HepG2 (cell line): ENCODE measurements around the gene BFAR. TPM values are rescaled to one million over a fixed set of nuclear protein-coding genes. Genes with fewer than 3 reads are reported as not detected.

ENCODE experiments used
- ATAC-seq: fragments of 200-7000 bp; cut with Tn5 transposase; 3 replicates; pipeline ENCODE4 v1.9.1; 2020; ENCODE audit warnings: mild to moderate bottlenecking, moderate library complexity
- BruUV-seq: library from RNA; stranded (reverse); fragments of 400-500 nt; replicated peaks from 2 replicates; lab custom pipeline; 2021; lab: Mats Ljungman, UMichigan
- CTCF ChIA-PET: fragments of 300-600 bp; formaldehyde crosslinking; extraction: SDS; loops from one replicate; lab custom pipeline; 2021; ENCODE audit warnings: low total read pairs, inconsistent platforms, low intra/inter-chr PET ratio; lab: Yijun Ruan, JAX
- POLR2A ChIA-PET: fragments of 350-600 bp; sonication (Branson Sonifier 250); formaldehyde crosslinking; loops from one replicate; lab custom pipeline; 2020; ENCODE audit warnings: antibody characterized with exemption, inconsistent platforms; lab: Yijun Ruan, JAX
- DNase-seq: peaks from one replicate; pipeline ENCODE4 v3.0.0-alpha.2; 2015; ENCODE audit warnings: low spot score
- FAIRE-seq: peaks from 3 replicates; lab custom pipeline; 2011; peaks lifted over from hg19 to GRCh38; lab: Jason Lieb, UNC
- H2AFZ ChIP-seq: one replicate; pipeline ENCODE4 v1.6.1; 2011; ENCODE audit warnings: low read length, inconsistent platforms
- H3K27ac ChIP-seq: fragments of 300-600 bp; 3 replicates; pipeline ENCODE4 v1.8.0; 2011; ENCODE audit warnings: mixed run types, mild to moderate bottlenecking, mixed read lengths, low read length, inconsistent platforms; ENCODE audit not compliant: insufficient read depth; ENCODE audit errors: extremely low read length
- H3K27me3 ChIP-seq, 2 experiments: fragments of 200-600 bp in 1 of 2; 2 replicates in 1 of 2; 3 replicates in 1 of 2; pipeline versions ENCODE4 v1.6.0 to v1.8.0; 2011; ENCODE audit warnings: low read length in 2 of 2, mild to moderate bottlenecking in 2 of 2, moderate library complexity in 2 of 2, inconsistent platforms in 1 of 2; ENCODE audit not compliant: insufficient read depth in 2 of 2, control insufficient read depth in 1 of 2
- H3K36me3 ChIP-seq, 2 experiments: fragments of 200-600 bp in 1 of 2; replicated peaks in 1 of 2; 2 replicates in 1 of 2; 3 replicates in 1 of 2; pipeline versions ENCODE4 v1.5.1 to v1.8.0; 2011; ENCODE audit warnings: low read length in 2 of 2, inconsistent platforms in 1 of 2; ENCODE audit not compliant: insufficient read depth in 2 of 2, control insufficient read depth in 1 of 2
- H3K4me1 ChIP-seq: 2 replicates; pipeline ENCODE4 v1.5.1; 2012; ENCODE audit warnings: low read length, inconsistent platforms; ENCODE audit not compliant: insufficient read depth
- H3K4me2 ChIP-seq: 2 replicates; pipeline ENCODE4 v1.6.0; 2011; ENCODE audit warnings: low read depth, low read length, inconsistent platforms
- H3K4me3 ChIP-seq, 3 experiments: fragments of 200-600 bp in 1 of 3; sonication (generic), shearing (Covaris generic) in 1 of 3; replicated peaks in 1 of 3; 2 replicates each; pipeline ENCODE4 v1.5.1; 2011 to 2016; ENCODE audit warnings: low read length in 3 of 3, inconsistent platforms in 2 of 3, low read depth in 2 of 3, mild to moderate bottlenecking in 2 of 3, control low read depth in 1 of 3, mixed read lengths in 1 of 3; ENCODE audit not compliant: insufficient read depth in 1 of 3
- H3K79me2 ChIP-seq: one replicate; pipeline ENCODE4 v1.6.1; 2011; ENCODE audit warnings: low read length, inconsistent platforms; ENCODE audit not compliant: insufficient read depth
- H3K9ac ChIP-seq: 2 replicates; pipeline ENCODE4 v1.6.0; 2011; ENCODE audit warnings: mild to moderate bottlenecking, low read depth, low read length, inconsistent platforms; ENCODE audit not compliant: insufficient read depth
- H3K9me3 ChIP-seq: 2 replicates; pipeline ENCODE4 v1.5.1; 2012; ENCODE audit warnings: mild to moderate bottlenecking, low read length
- H4K20me1 ChIP-seq: 2 replicates; pipeline ENCODE4 v1.6.0; 2011; ENCODE audit warnings: inconsistent platforms, mild to moderate bottlenecking, low read length, moderate library complexity; ENCODE audit not compliant: insufficient read depth
- ATF6 ChIP-seq: sonication (generic); formaldehyde crosslinking; conservative IDR thresholded peaks from 2 replicates; pipeline ENCODE4 v1.4.0; 2020; ENCODE audit warnings: missing genetic modification reagents
- CEBPB ChIP-seq: IDR thresholded peaks from 2 replicates; pipeline ENCODE4 v1.6.1; 2011; ENCODE audit warnings: low read depth, low read length, improper control_type of control experiment, borderline replicate concordance
- FOSL2 ChIP-seq: sonication (generic); formaldehyde crosslinking; IDR thresholded peaks from 2 replicates; pipeline ENCODE4 v1.4.0; 2020; ENCODE audit warnings: missing genetic modification reagents
- PCBP1 ChIP-seq: fragments of 200-400 bp; formaldehyde crosslinking; IDR thresholded peaks from 2 replicates; pipeline ENCODE4 v1.6.1; 2017; ENCODE audit warnings: mild to moderate bottlenecking, low read depth, low read length, borderline replicate concordance
- SMYD3 ChIP-seq: sonication (generic); formaldehyde crosslinking; IDR thresholded peaks from 2 replicates; pipeline ENCODE4 v1.8.1; 2023; ENCODE audit warnings: mild to moderate bottlenecking, missing genetic modification reagents
- SOX5 ChIP-seq: IDR thresholded peaks from 2 replicates; pipeline ENCODE4 v1.6.1; 2016; ENCODE audit warnings: borderline replicate concordance
- ZSCAN29 ChIP-seq: sonication (generic); formaldehyde crosslinking; conservative IDR thresholded peaks from 2 replicates; pipeline ENCODE4 v1.4.0; 2020; ENCODE audit warnings: mild to moderate bottlenecking, missing genetic modification reagents
- WGBS: methylation state at CpG from one replicate; pipeline ENCODE4 v1.1.6; 2017; ENCODE audit warnings: low lambda C conversion rate; 5-methylcytosine and 5-hydroxymethylcytosine counted together
- in situ Hi-C: cut with HindIII; loops from 2 replicates; pipeline ENCODE4 v1.10.0; 2017; ENCODE audit warnings: low pct_unique_long_range_greater_than_20kb; ENCODE audit not compliant: extremely low pct_ligation_motif_present
- intact Hi-C: fragments of 100-400 bp; cut with micrococcal nuclease; formaldehyde crosslinking; loops from one replicate; pipeline ENCODE4 v1.10.0; 2022; ENCODE audit not compliant: unreplicated experiment
- polyA plus RNA-seq, 8 experiments: library from polyadenylated mRNA; depleted of rRNA in 3 of 8; stranded (reverse) in 7 of 8; unstranded in 1 of 8; fragments of >200 nt; fragmentation: Illumina TruSeq in 4 of 8; extraction: Trizol in 4 of 8; gene quantifications; 2 replicates each; pipeline versions ENCODE4 v1.2.1 to v1.2.3, GENCODE V29; 2011 to 2016; ENCODE audit warnings: low read depth in 4 of 8, missing spikeins in 1 of 8, mixed read lengths in 1 of 8; ENCODE audit not compliant: insufficient read depth in 1 of 8
- total RNA-seq, 5 experiments: library from RNA; depleted of rRNA; stranded (reverse); fragments of >200 nt; fragmentation: Illumina TruSeq; extraction: Trizol; gene quantifications; 2 replicates each; pipeline ENCODE4 v1.2.3, GENCODE V29; 2016; ENCODE audit warnings: low read depth in 1 of 5

BFAR gene
- total and polyA plus RNA-seq, 2 of the 13 experiments (the other 11 are each of a cell fraction or from before 2014, with no cell fraction given) = 96.9 to 120 TPM

GRCh38 chr16:14609716-14610115 lies 23.0 kb upstream of the BFAR start:
- DNase-seq (no peak), FAIRE-seq (no peak), ATAC-seq (no peak)
- ChIA-PET CTCF (no interaction called here), POLR2A (interaction anchor here (1.6 kb wide), 1 partner anchor 22 kb away, joined by 4 read pairs; no protein-coding TSS in a partner anchor)
- Histone ChIP-seq H3K27me3 (no peaks in the 10 kb centered on the region), H3K79me2 (no peaks in the 10 kb centered on the region), H3K27ac (no peak overlapping the region), H3K9ac (no peak overlapping the region), H3K4me1 (peaks cover 33% of the 10 kb centered on the region), H3K36me3 (peaks cover 33 to 74% of the 10 kb centered on the region in 2 experiments), H2AFZ (no peak overlapping the region), H3K4me2 (no peak overlapping the region), H4K20me1 (no peaks in the 10 kb centered on the region), H3K9me3 (no peaks in the 10 kb centered on the region), H3K4me3 (no peak overlapping the region)
- intact Hi-C loops = no loop called here
- WGBS = 96% methylated on average over 6 of the region's 6 CpGs
- BruUV-seq = no TSS peak
- TF ChIP-seq ATF6 (CRISPR knock-in tag) (no peak), SMYD3 (CRISPR knock-in tag) (0 out of 2 replicates have a peak, but pooled peaks have one; percentile 36), PCBP1 (no peak)
- in situ Hi-C loops = no loop called here

GRCh38 chr16:14611660-14612059 lies 21.1 kb upstream of the BFAR start:
- intact Hi-C loops = no loop called here
- FAIRE-seq (no peak), DNase-seq (no peak), ATAC-seq (no peak)
- H3K9me3 ChIP-seq = no peaks in the 10 kb centered on the region
- no TSS peak for BruUV-seq
- WGBS = 96% methylated on average over 14 of the region's 14 CpGs
- H2AFZ ChIP-seq = no peak overlapping the region
- H3K4me1 ChIP-seq = peaks cover 33% of the 10 kb centered on the region
- ChIA-PET CTCF (no interaction called here), POLR2A (interaction anchor here (0.7 to 1.5 kb wide), 2 partner anchors 18 to 22 kb away, joined by 3 to 4 read pairs; partner anchors contain the start of gene PARN)
- no peak overlapping the region for H3K9ac ChIP-seq
- TF ChIP-seq ZSCAN29 (CRISPR knock-in tag) = no peak
- TF ChIP-seq SOX5 (CRISPR knock-in tag) = 0 out of 2 replicates have a peak, but pooled peaks have one; percentile 6
- peak; percentile 79; the same call in 1 of the 2 replicates for TF ChIP-seq CEBPB
- TF ChIP-seq FOSL2 (CRISPR knock-in tag) = no peak
- H3K79me2 ChIP-seq = no peaks in the 10 kb centered on the region
- in situ Hi-C loops = no loop called here
- H3K27me3 ChIP-seq = no peaks in the 10 kb centered on the region
- no peak overlapping the region for H3K4me3 ChIP-seq
- H4K20me1 ChIP-seq = no peaks in the 10 kb centered on the region
- H3K27ac ChIP-seq = no peak overlapping the region
- no peak overlapping the region for H3K4me2 ChIP-seq
- peaks cover 38 to 76% of the 10 kb centered on the region in 2 experiments for H3K36me3 ChIP-seq
